GM21737 (cell line): ENCODE data around the gene YIPF1.
"Not testable (repeated sequence)": the region's sequence is repeated elsewhere in the genome, so short reads cannot be mapped to it uniquely, and the experiment has no call there.

Experiments used
- ATAC-seq: cut with Tn5 transposase; IDR thresholded peaks from one replicate; pipeline ENCODE4 v1.9.1; 2021; ENCODE audit warnings: mild to moderate bottlenecking, moderate library complexity; ENCODE audit not compliant: unreplicated experiment

The YIPF1 gene

GRCh38 chr1:53895421-53895820 lies 5.8 kb upstream of the YIPF1 start:
- ATAC-seq: no peak

- no peak for ATAC-seq
Measured at GRCh38 chr1:53894644-53895043, 5.0 kb upstream of the YIPF1 start.

- ATAC-seq: no peak
Measured at GRCh38 chr1:53893999-53894636, 4.5 kb upstream of the YIPF1 start, which contains the start of gene DIO1. Gene DIO1, plus strand, starts transcription at chr1:53894187. Its CDS starts 24 bp downstream, at chr1:53894211.

GRCh38 chr1:53892911-53893310 lies 3.3 kb upstream of the YIPF1 start:
- no peak for ATAC-seq

GRCh38 chr1:53891678-53892077 lies 2.1 kb upstream of the YIPF1 start:
- ATAC-seq: no peak

DNA sequence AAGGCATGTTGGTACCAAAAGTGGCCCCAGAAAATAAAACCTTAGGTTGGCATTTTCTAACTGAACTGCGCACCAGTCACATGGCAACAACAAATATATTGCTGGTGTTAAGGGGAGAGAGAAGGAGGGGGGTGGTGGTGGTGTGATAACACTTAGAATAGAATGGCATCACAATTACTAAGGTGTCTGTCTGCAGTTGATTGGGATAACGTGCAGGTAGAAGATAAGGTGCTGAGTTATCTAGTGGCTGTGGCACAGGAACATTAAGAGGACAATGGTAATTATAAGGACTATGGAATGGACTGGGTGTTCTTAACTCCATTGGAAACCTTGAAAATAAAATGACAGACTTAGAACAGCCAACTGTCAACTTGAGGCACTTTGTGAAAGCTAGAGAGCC lies 1.4 kb upstream of the YIPF1 start:
- ATAC-seq: no peak

- ATAC-seq: no peak
Measured at GRCh38 chr1:53890522-53890941, 935 bp upstream of the YIPF1 start.

GRCh38 chr1:53888681-53889080 lies 916 bp downstream of the YIPF1 start:
- ATAC-seq: no peak

- ATAC-seq: not testable (repeated sequence)
Measured at GRCh38 chr1:53883600-53883999, 6.0 kb downstream of the YIPF1 start.

GRCh38 chr1:53881853-53882252 lies 7.7 kb downstream of the YIPF1 start:
- ATAC-seq: not testable (repeated sequence)

DNA sequence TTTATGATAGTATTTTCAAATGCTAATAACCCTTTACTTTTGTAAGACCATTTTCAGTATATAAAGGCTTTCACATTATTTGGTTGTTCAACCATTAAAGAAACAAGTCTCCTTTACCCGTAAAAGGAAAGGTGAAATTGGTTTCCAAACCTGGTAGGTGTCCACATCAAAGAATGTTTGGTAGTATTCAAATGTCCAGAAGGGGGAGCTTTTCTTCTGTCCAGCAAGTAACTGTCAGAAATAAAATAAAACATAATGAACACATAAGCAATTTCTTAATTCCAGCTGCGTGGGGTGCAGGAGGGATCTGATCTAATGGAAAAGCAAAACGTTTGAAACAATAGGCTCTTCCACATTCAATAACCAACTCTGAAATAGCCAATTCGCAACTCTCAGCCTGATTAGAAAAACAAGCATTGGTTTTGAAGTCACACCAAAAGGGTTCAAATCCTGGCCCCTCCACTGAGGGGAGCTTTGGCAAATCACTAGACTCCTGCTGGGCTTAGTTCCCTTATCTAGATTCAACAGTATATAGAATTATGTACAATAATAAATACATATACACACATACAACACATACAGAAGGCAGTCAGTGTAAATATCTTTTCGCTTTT lies 11.0 kb downstream of the YIPF1 start:
- no peak for ATAC-seq

DNA sequence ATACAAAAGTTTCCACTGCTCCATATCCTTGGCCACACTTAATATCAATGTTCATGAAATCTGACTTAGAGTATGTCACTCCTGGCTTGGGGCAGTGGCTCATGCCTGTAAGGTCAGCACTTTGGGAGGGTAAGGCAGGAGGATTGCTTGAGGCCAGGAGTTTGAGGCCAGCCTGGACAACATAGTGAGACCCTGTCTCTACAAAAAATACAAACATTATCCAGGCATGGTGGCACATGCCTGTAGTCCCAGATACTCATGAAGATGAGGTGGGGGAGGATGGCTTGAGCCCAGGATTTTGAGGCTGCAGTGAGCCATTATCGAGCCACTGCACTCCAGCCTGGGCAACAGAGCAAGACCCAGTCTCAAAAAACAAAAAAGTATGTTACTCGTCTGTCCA lies 14.4 kb downstream of the YIPF1 start:
- ATAC-seq: not testable (repeated sequence)

GRCh38 chr1:53871773-53872484 lies 17.7 kb downstream of the YIPF1 start:
- no peak for ATAC-seq

DNA sequence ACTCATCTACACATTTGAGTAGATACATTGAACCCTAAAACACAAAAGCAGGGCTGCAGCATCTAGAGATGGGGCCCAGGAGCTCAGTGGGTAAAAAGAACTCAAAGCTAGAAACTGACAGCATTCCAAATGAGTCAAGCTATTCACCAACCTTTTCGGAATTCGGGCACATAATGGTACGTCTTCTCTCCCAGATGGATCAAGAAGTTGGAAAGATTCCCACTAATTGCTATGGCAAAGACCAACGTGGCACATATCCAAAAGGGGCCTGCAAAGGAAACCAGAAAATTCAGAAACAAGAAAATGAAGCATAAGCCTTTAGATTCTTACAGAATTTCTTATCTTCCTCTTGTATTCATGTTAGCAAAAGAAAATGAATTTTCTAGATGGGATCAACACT lies 18.4 kb downstream of the YIPF1 start:
- no peak for ATAC-seq

DNA sequence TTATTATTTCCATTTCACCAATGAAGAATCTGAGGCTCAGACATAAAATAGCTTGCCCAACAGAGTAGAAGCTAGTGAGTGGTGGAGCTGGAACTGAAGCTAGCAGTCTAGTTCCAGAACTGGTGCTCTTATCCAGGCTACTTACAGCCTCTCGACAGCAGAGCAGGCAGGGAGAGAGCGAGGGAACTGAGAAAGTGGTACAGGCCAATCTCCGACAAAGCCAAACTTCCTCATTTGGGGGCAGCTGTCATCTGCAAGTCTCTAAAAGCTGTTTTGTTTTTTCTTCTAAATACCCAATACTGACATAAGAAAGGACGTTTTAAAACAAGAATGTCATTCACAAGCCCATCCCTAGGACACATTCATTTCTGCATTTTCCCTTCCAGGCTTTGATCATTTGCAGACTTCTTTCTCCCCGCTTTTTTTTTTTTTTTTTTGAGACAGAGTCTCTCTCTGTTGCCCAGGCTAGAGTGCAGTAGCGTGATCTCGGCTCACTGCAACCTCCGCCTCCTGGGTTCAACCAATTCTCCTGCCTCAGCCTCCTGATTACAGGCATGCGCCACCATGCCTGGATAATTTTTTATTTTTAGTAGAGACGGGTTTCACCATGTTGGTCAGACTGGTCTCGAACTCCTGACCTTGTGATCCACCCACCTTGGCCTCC lies 20.0 kb downstream of the YIPF1 start:
- no peak for ATAC-seq

GRCh38 chr1:53868565-53868964 lies 21.0 kb downstream of the YIPF1 start:
- ATAC-seq: no peak

- no peak for ATAC-seq
Measured at GRCh38 chr1:53862507-53862906, 27.1 kb downstream of the YIPF1 start.

GRCh38 chr1:53860967-53861411 lies 28.6 kb downstream of the YIPF1 start:
- no peak for ATAC-seq

DNA sequence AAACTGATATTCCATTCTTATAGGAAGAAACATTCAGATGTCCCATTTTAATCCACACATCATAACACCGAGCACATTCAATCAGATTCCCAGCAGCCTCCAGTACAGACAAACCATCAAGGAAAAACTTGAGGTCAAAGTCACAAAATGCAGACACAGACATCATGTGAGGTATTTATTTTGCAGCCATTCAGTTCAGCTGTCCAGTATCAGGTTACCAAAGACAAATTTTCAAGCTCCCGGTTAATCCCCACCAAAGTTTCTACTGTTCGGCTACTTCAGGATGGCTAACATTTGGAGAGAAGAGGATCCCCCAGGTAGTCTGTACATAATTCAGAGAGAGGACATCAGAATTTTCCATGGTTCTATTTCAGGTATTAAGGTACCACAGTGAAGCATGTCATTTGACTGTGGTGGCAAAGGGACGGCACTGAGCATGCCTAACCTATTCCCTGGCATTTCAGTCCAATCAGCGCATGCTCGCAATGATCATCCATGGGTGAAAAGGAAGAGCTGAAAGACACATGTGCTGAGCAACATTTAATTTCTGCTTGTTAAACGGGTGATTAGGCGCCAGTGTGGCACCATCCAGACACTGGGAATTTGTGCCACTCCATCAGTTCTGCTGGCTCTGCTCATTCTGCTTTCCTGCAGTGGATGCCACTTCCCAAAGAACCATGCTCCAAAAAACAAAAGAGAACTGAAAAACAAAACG lies 37.9 kb downstream of the YIPF1 start:
- no peak for ATAC-seq

DNA sequence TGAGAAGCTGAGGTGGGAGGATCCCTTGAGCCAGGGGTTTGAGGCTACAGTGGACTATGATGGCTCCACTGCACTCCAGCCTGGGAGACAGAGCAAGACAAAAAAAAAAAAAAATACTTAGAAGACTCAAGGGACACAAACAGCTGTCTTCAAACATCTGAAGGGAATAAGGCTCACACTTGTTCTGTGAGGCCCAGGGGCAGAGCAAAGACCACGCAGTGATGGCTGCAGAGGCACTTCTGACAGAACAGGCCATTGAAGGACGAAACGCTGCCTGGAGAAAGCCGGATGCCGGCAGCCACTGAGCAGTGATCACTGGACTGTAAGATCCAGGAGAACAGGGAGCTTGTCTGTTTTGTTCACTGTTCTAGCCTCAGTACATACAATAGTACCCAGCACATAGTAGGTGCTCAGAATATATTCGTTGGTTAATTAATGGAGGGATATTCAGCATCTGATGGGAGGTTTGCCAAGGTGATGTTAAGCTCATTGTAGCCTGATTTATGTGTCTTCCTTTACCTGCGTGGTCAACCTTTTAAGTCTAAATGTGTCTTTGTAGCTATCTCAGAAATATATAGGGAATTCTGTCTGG lies 39.4 kb downstream of the YIPF1 start:
- no peak for ATAC-seq
